HG03565 (cell line): ENCODE measurements around the gene TMC8.

Experiments
- ATAC-seq: cut with Tn5 transposase; IDR thresholded peaks from one replicate; pipeline ENCODE4 v1.9.1; 2021; ENCODE audit warnings: mild to moderate bottlenecking, moderate library complexity; ENCODE audit not compliant: unreplicated experiment

TMC8 gene

GRCh38 chr17:78123258-78123929 is 7.2 kb upstream of the TMC8 start:
- no peak for ATAC-seq

- ATAC-seq = no peak
These were observed 6.3 kb upstream of the TMC8 start for GRCh38 chr17:78124081-78124835.

GRCh38 chr17:78124836-78125137 is 5.8 kb upstream of the TMC8 start:
- no peak for ATAC-seq

GRCh38 chr17:78125138-78125913 is 5.2 kb upstream of the TMC8 start:
- ATAC-seq = no peak

- no peak for ATAC-seq
These were observed 4.3 kb upstream of the TMC8 start for GRCh38 chr17:78125976-78126894.

GRCh38 chr17:78126895-78127238 is 3.7 kb upstream of the TMC8 start:
- no peak for ATAC-seq

GRCh38 chr17:78127239-78127887 is 3.2 kb upstream of the TMC8 start:
- no peak for ATAC-seq

GRCh38 chr17:78127888-78128550 is 2.6 kb upstream of the TMC8 start:
- ATAC-seq = no peak

- no peak for ATAC-seq
These were observed 1.8 kb upstream of the TMC8 start, which contains the start of gene TMC6 for GRCh38 chr17:78128551-78129350. Gene TMC6 (minus strand): TSS chr17:78128755. CDS start chr17:78126832, 1,923 bp downstream.

GRCh38 chr17:78129351-78130089 is 1.1 kb upstream of the TMC8 start:
- no peak for ATAC-seq

- ATAC-seq = no peak
These were observed 508 bp upstream of the TMC8 start for GRCh38 chr17:78130090-78130436.

GRCh38 chr17:78131172-78132083 is 857 bp downstream of the TMC8 start:
- ATAC-seq = no peak

GRCh38 chr17:78132084-78132676 is 1.6 kb downstream of the TMC8 start:
- ATAC-seq = no peak

- ATAC-seq = no peak
These were observed 2.2 kb downstream of the TMC8 start for GRCh38 chr17:78132767-78133178.

GRCh38 chr17:78133179-78133951 is 2.8 kb downstream of the TMC8 start:
- ATAC-seq = no peak
